Liver (tissue), 9 donors: ENCODE results near the gene NF1. TPM values are rescaled to one million over a fixed set of nuclear protein-coding genes. Genes with fewer than 3 reads are reported as not detected.

Experiments used
- DNase-seq: peaks from one replicate; pipeline ENCODE4 v3.0.0-alpha.2; 2017; ENCODE audit warnings: low spot score
- H3K27ac ChIP-seq, 2 donors: one replicate each; pipeline ENCODE4 v1.7.0; 2013; ENCODE audit warnings: inconsistent platforms in 2 of 2, low read length in 2 of 2, control low read depth in 1 of 2, low read depth in 1 of 2, mild to moderate bottlenecking in 1 of 2
- H3K27me3 ChIP-seq, 4 donors: one replicate each; pipeline versions ENCODE4 v1.6.1 to v1.7.0; 2013; ENCODE audit warnings: low read length in 3 of 4, inconsistent platforms in 1 of 4, mild to moderate bottlenecking in 1 of 4, moderate library complexity in 1 of 4; ENCODE audit not compliant: control insufficient read depth in 4 of 4, insufficient read depth in 4 of 4
- H3K36me3 ChIP-seq, 4 donors: one replicate each; pipeline versions ENCODE4 v1.6.1 to v1.7.0; 2013; ENCODE audit warnings: low read length in 3 of 4, mild to moderate bottlenecking in 3 of 4, low read depth in 1 of 4, moderate library complexity in 1 of 4; ENCODE audit not compliant: control insufficient read depth in 4 of 4, insufficient read depth in 3 of 4
- H3K4me1 ChIP-seq, 4 donors: one replicate each; pipeline versions ENCODE4 v1.6.1 to v1.7.0; 2013; ENCODE audit warnings: low read length in 3 of 4, mild to moderate bottlenecking in 3 of 4, moderate library complexity in 1 of 4; ENCODE audit not compliant: control insufficient read depth in 4 of 4, insufficient read depth in 4 of 4
- H3K4me3 ChIP-seq, 3 donors: one replicate each; pipeline versions ENCODE4 v1.6.1 to v1.7.0; 2013; ENCODE audit warnings: low read length in 3 of 3, control low read depth in 1 of 3, low read depth in 1 of 3, mild to moderate bottlenecking in 1 of 3
- H3K9ac ChIP-seq, 2 donors: one replicate each; pipeline ENCODE4 v1.7.0; 2013; ENCODE audit warnings: low read length in 2 of 2, mild to moderate bottlenecking in 2 of 2, moderate library complexity in 2 of 2, control low read depth in 1 of 2, low read depth in 1 of 2
- H3K9me3 ChIP-seq, 4 donors: one replicate each; pipeline versions ENCODE4 v1.6.1 to v1.7.0; 2013; ENCODE audit warnings: low read length in 3 of 4; ENCODE audit not compliant: control insufficient read depth in 4 of 4
- EGR1 ChIP-seq, 2 donors: IDR thresholded peaks; 2 replicates each; pipeline ENCODE4 v1.6.1; 2016 to 2018; ENCODE audit warnings: antibody characterized with exemption in 2 of 2, low read depth in 2 of 2
- GABPA ChIP-seq, 2 donors: IDR thresholded peaks in 1 of 2; conservative IDR thresholded peaks in 1 of 2; 2 replicates each; pipeline ENCODE4 v1.6.1; 2016; ENCODE audit warnings: antibody characterized with exemption in 2 of 2, mild to moderate bottlenecking in 1 of 2, moderate library complexity in 1 of 2
- HNF4G ChIP-seq: IDR thresholded peaks from 2 replicates; pipeline ENCODE4 v1.6.1; 2016; ENCODE audit warnings: antibody characterized with exemption
- JUND ChIP-seq, 2 donors: IDR thresholded peaks; 2 replicates each; pipeline ENCODE4 v1.6.1; 2016; ENCODE audit warnings: antibody characterized with exemption in 2 of 2
- MAX ChIP-seq: IDR thresholded peaks from 2 replicates; pipeline ENCODE4 v1.6.1; 2016; ENCODE audit warnings: antibody characterized with exemption
- NR2F2 ChIP-seq: IDR thresholded peaks from 2 replicates; pipeline ENCODE4 v1.6.1; 2016; ENCODE audit warnings: antibody characterized with exemption
- RAD21 ChIP-seq, 2 donors: IDR thresholded peaks; 2 replicates each; pipeline ENCODE4 v1.6.1; 2016; ENCODE audit warnings: antibody characterized with exemption in 2 of 2, mild to moderate bottlenecking in 2 of 2
- TAF1 ChIP-seq: conservative IDR thresholded peaks from 2 replicates; pipeline ENCODE4 v1.6.1; 2016; ENCODE audit warnings: antibody characterized with exemption, mild to moderate bottlenecking
- ZBTB33 ChIP-seq: IDR thresholded peaks from 2 replicates; pipeline ENCODE4 v1.6.1; 2016; ENCODE audit warnings: antibody characterized with exemption
- WGBS: extraction: QIAGEN DNeasy Blood & Tissue Kit; methylation state at CpG from one replicate; pipeline ENCODE4 v1.1.7; 2013; 5-methylcytosine and 5-hydroxymethylcytosine counted together
- polyA plus RNA-seq, 2 donors: library from polyadenylated mRNA; stranded (reverse) in 1 of 2; unstranded in 1 of 2; fragments of 200-250 nt in 1 of 2; fragments of >200 nt in 1 of 2; fragmentation: Nextera tagmentation in 1 of 2; extraction: Ambion mirVana in 1 of 2; gene quantifications; one replicate each; pipeline versions ENCODE4 v1.2.1 to v1.2.3, GENCODE V29; 2013 to 2015
- total RNA-seq, 2 donors: library from RNA; depleted of rRNA; stranded (reverse); fragments of >200 nt; gene quantifications; one replicate each; pipeline ENCODE4 v1.2.3, GENCODE V29; 2014
- TF ChIP-seq, protein P1 (sequence below): fragments of 150-350 bp; IDR thresholded peaks from 2 replicates; pipeline ENCODE4 v1.5.1; 2017; ENCODE audit warnings: improper control_type of control experiment, low read depth, low read length; ENCODE audit not compliant: missing input control
- TF ChIP-seq, protein P2 (sequence below): IDR thresholded peaks from 2 replicates; pipeline ENCODE4 v1.6.1; 2016; ENCODE audit warnings: antibody characterized with exemption
- donor health status: healthy.
- donor health status: healthy.
- donor health status: healthy.
- donor health status: healthy.
- donor health status: healthy.

Gene NF1
- total and polyA plus RNA-seq, 4 donors = 4.6 to 42.6 (median 13.5) TPM

GRCh38 chr17:31211352-31212012, 116.7 kb downstream of the NF1 start:
- Histone ChIP-seq H3K9ac (no peak overlapping the region), H3K36me3 (peaks cover 0 to 5% (median 4%) of the 10 kb centered on the region in 4 donors), H3K27me3 (no peaks in the 10 kb centered on the region), H3K9me3 (no peaks in the 10 kb centered on the region), H3K4me3 (no peak overlapping the region), H3K27ac (no peak overlapping the region), H3K4me1 (no peaks in the 10 kb centered on the region)
- no peak for DNase-seq
- TF ChIP-seq NR2F2 (no peak), HNF4G (no peak), RAD21 (IDR thresholded peaks at IDR 0.05) (no peak), TAF1 (no peak), GABPA (IDR thresholded peaks at IDR 0.05 in 1 of 2, conservative IDR thresholded peaks at IDR 0.05 in 1 of 2) (no peak)

DNA sequence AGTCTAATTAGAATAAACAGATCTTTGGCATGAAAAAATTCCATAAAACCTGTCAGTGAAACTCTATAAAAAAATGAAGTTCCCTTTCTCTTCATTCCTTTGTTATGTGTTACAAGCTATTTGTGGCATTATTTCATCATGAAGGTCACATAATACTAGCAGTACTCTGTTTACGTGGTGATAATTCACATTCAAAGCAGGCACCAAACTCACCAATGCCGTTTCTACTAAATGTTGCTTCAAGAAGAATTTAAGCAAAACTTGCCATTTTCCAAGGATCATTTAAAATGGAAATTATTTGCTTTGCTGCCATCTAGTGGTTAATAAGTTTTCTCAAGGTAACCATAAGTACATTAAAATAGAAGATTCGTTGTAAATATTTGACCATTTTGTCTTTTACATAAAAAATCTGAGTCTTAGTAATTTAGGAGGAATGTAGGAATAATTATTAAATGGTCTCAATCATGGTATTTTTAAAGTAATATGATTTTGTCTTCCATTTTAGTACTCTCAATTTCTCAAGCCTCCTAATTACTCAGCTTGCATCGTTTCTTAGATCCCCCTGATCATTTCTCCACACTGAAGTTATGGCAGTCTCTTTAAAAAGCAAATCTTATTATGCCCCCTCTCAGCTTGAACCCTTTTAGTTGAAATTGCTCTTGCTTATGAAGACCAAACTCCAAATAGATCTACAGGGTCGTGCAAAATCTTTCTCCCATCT, 121.4 kb downstream of the NF1 start:
- Histone ChIP-seq H3K4me1 (no peaks in the 10 kb centered on the region), H3K27me3 (no peaks in the 10 kb centered on the region), H3K27ac (no peak overlapping the region), H3K4me3 (no peak overlapping the region), H3K36me3 (peaks cover 0 to 11% (median 4%) of the 10 kb centered on the region in 4 donors), H3K9me3 (no peaks in the 10 kb centered on the region), H3K9ac (no peak overlapping the region)
- WGBS = 46% methylated on average over 5 of the region's 5 CpGs
- DNase-seq = no peak
- TF ChIP-seq ZBTB33 (no peak), RAD21 (IDR thresholded peaks at IDR 0.05) (peak; percentile 80 to 85)
- TF ChIP-seq, protein P1, sequence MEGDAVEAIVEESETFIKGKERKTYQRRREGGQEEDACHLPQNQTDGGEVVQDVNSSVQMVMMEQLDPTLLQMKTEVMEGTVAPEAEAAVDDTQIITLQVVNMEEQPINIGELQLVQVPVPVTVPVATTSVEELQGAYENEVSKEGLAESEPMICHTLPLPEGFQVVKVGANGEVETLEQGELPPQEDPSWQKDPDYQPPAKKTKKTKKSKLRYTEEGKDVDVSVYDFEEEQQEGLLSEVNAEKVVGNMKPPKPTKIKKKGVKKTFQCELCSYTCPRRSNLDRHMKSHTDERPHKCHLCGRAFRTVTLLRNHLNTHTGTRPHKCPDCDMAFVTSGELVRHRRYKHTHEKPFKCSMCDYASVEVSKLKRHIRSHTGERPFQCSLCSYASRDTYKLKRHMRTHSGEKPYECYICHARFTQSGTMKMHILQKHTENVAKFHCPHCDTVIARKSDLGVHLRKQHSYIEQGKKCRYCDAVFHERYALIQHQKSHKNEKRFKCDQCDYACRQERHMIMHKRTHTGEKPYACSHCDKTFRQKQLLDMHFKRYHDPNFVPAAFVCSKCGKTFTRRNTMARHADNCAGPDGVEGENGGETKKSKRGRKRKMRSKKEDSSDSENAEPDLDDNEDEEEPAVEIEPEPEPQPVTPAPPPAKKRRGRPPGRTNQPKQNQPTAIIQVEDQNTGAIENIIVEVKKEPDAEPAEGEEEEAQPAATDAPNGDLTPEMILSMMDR = peak; percentile 50

GRCh38 chr17:31224366-31224765, 129.6 kb downstream of the NF1 start:
- Histone ChIP-seq H3K9ac (no peak overlapping the region), H3K36me3 (peaks cover 0 to 12% (median 2%) of the 10 kb centered on the region in 4 donors), H3K4me1 (no peaks in the 10 kb centered on the region), H3K9me3 (no peaks in the 10 kb centered on the region), H3K27me3 (no peaks in the 10 kb centered on the region), H3K27ac (no peak overlapping the region), H3K4me3 (no peak overlapping the region)
- 90% methylated on average over 1 of the region's 1 CpG for WGBS
- TF ChIP-seq TAF1 (no peak), MAX (no peak), EGR1 (IDR thresholded peaks at IDR 0.05; ENCODE audit: low read depth in 2 of 2) (no peak), GABPA (IDR thresholded peaks at IDR 0.05 in 1 of 2, conservative IDR thresholded peaks at IDR 0.05 in 1 of 2) (no peak), NR2F2 (no peak), JUND (IDR thresholded peaks at IDR 0.05) (no peak), ZBTB33 (no peak)
- TF ChIP-seq, protein P1 = no peak
- TF ChIP-seq, protein P2, sequence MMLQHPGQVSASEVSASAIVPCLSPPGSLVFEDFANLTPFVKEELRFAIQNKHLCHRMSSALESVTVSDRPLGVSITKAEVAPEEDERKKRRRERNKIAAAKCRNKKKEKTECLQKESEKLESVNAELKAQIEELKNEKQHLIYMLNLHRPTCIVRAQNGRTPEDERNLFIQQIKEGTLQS = no peak
- no peak for DNase-seq
